Ascending aorta (tissue), 2 donors: Measurements from ENCODE around the gene ZFAND2B. TPM values are rescaled to one million over a fixed set of nuclear protein-coding genes. Genes with fewer than 3 reads are reported as not detected.
"Not testable (repeated sequence)": the region's sequence is repeated elsewhere in the genome, so short reads cannot be mapped to it uniquely, and the experiment has no call there.

Experiments
- DNase-seq, 2 donors: peaks; one replicate each; pipeline ENCODE4 v3.0.0-alpha.2; 2019; ENCODE audit warnings: low spot score in 2 of 2
- H3K27ac ChIP-seq, 2 donors: fragments of 200-600 bp; sonication (generic); one replicate each; pipeline ENCODE4 v1.5.1; 2016 to 2017; ENCODE audit warnings: mild to moderate bottlenecking in 1 of 2
- H3K27me3 ChIP-seq: fragments of 200-600 bp; sonication (generic); one replicate; pipeline ENCODE4 v1.5.1; 2017
- H3K36me3 ChIP-seq, 2 donors: fragments of 200-600 bp; sonication (generic); one replicate each; pipeline ENCODE4 v1.5.1; 2016
- H3K4me1 ChIP-seq, 2 donors: fragments of 200-600 bp; sonication (generic); one replicate each; pipeline ENCODE4 v1.5.1; 2016 to 2017; ENCODE audit warnings: mild to moderate bottlenecking in 1 of 2
- H3K4me3 ChIP-seq, 2 donors: fragments of 200-600 bp; sonication (generic); one replicate each; pipeline ENCODE4 v1.5.1; 2016 to 2017; ENCODE audit warnings: mild to moderate bottlenecking in 1 of 2
- H3K9me3 ChIP-seq, 2 donors: fragments of 200-600 bp; sonication (generic); one replicate each; pipeline ENCODE4 v1.5.1; 2016
- intact Hi-C: fragments of 100-400 bp; cut with DNase I; formaldehyde crosslinking; loops from one replicate; pipeline ENCODE4 v1.15.1; 2023
- total RNA-seq: library from RNA; depleted of rRNA; stranded (reverse); fragments of >200 nt; gene quantifications from one replicate; pipeline ENCODE4 v1.1.0, GENCODE V29; 2016
- TF ChIP-seq, protein P1 (sequence below), 3 experiments: fragments of 200-600 bp in 2 of 3; fragments of 450-650 bp in 1 of 3; sonication (generic) in 2 of 3; IDR thresholded peaks; one replicate each; pipeline ENCODE4 v1.5.1; 2016 to 2019; ENCODE audit warnings: antibody characterized with exemption in 3 of 3, mild to moderate bottlenecking in 1 of 3, moderate library complexity in 1 of 3

The ZFAND2B gene
- total RNA-seq, 1 donor from 2014 or later, result 225 TPM

DNA sequence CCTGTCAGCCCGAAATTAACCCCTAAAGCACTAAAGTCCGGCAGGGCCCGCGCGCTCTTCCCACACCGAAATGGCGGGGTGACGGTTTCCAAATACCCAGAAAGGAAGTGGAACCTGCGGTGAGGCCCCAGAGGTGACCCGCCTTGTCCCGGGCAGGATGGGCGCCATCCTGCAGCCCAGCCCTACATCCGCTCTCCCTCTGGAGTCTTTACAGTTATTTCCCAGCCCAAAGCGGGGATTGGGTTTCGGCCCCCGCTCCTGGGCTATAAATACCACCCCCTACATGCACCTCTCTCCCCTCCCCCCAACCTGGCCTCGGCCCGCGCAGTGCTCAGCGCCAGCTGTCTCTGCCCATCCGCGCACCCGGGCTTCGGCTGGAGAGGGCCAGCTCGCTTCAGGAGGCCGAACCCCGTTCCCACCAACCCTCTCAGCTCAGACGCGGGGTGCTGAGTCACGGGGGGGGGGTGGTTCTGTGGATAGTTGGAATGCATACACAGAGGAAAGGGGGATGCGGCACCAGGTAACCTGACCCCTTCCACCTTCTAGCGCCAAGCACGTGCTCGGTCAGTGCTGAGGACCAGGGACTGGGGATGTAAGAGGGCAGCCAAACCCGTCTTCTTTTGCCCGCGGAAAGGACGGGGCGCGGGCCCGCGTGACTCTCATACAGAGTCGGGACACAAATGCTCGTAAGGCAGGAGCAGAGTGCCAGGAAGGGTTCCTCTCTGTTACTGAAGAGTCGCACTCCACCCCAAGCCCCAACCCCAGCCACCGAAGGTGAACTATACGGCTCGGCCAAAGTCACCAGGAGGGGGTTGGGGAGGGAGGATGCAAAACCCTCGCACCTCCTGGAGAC lies 46.5 kb downstream of the ZFAND2B start, which contains the start of gene TUBA4B:
TSS of gene TUBA4B (plus strand) at position 344 of the 853 bp plus-strand sequence. CDS start at position 509, 165 bp downstream.
- Histone ChIP-seq H3K27me3 (no peaks in the 10 kb centered on the region), H3K9me3 (no peaks in the 10 kb centered on the region), H3K4me3 (peak within 1 kb of the TSS; percentile 70 to 73), H3K4me1 (peaks cover 24 to 47% of the 10 kb centered on the region in 2 donors), H3K36me3 (peaks cover 4 to 20% of the 10 kb centered on the region in 2 donors), H3K27ac (peak within 1 kb of the TSS; percentile 96 to 99)
- intact Hi-C loops, result loop anchor here (2.0 kb wide), 1 partner anchor 76 kb away; the partner anchor contains the start of gene CNPPD1
- TF ChIP-seq, protein P1, sequence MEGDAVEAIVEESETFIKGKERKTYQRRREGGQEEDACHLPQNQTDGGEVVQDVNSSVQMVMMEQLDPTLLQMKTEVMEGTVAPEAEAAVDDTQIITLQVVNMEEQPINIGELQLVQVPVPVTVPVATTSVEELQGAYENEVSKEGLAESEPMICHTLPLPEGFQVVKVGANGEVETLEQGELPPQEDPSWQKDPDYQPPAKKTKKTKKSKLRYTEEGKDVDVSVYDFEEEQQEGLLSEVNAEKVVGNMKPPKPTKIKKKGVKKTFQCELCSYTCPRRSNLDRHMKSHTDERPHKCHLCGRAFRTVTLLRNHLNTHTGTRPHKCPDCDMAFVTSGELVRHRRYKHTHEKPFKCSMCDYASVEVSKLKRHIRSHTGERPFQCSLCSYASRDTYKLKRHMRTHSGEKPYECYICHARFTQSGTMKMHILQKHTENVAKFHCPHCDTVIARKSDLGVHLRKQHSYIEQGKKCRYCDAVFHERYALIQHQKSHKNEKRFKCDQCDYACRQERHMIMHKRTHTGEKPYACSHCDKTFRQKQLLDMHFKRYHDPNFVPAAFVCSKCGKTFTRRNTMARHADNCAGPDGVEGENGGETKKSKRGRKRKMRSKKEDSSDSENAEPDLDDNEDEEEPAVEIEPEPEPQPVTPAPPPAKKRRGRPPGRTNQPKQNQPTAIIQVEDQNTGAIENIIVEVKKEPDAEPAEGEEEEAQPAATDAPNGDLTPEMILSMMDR (IDR thresholded peaks at IDR 0.05), result no peak
- DNase-seq, result peak; percentile 29 to 78

GRCh38 chr2:219253753-219254589 lies 47.4 kb downstream of the ZFAND2B start, which contains the start of gene TUBA4A:
TSS of gene TUBA4A (minus strand) at chr2:219253918. CDS start at chr2:219253858, 60 bp downstream.
- Histone ChIP-seq H3K4me1 (peaks cover 15 to 39% of the 10 kb centered on the region in 2 donors), H3K36me3 (peaks cover 0 to 16% of the 10 kb centered on the region in 2 donors)

DNA sequence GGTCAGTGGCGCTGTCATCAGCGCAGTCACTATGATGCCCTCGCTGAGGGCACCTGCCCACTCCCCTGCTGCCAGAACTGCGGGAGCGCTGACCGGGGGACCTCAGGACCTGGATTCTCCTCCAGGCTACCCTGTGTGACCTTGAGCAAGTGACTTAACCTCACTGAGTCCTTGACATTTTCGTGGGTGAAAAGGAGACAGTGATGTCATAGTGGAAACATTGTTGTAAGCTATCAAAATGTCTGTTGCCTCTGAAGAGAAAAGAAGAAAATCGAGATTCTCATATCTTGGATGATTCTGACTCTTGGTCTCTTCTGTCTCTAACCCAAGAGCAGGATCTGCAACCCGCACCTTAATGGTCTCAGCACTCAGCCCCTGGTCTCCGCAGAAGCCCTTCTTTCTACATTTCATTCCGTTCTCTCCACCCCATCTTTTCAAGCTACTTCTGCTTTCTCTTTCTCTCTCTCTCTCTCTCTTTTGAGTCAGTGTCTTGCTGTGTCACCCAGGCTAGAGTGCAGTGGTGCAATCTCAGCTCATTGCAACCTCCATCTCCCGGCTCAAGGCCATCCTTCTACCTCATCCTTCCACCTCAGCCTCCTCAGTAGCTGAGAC lies 48.1 kb downstream of the ZFAND2B start:
- peak overlapping the region; percentile 96 to 99 for H3K27ac ChIP-seq
- intact Hi-C loops, result loop anchor here (1.0 to 2.0 kb wide), 2 partner anchors 20 to 40 kb away; no protein-coding TSS in a partner anchor
- TF ChIP-seq, protein P1 (IDR thresholded peaks at IDR 0.05), result no peak
- peaks cover 0 to 16% of the 10 kb centered on the region in 2 donors for H3K36me3 ChIP-seq
- peaks cover 13 to 34% of the 10 kb centered on the region in 2 donors for H3K4me1 ChIP-seq
- H3K9me3 ChIP-seq, result no peaks in the 10 kb centered on the region
- H3K27me3 ChIP-seq, result no peaks in the 10 kb centered on the region
- peak overlapping the region; percentile 70 to 73 for H3K4me3 ChIP-seq
- DNase-seq, result no peak

More at GRCh38 chr2:219253753-219254589, 47.4 kb downstream of the ZFAND2B start, which contains the start of gene TUBA4A:
- TF ChIP-seq, protein P1 (IDR thresholded peaks at IDR 0.05), result peak in 1 of 3 experiments; percentile 8
- intact Hi-C loops, result loop anchor here (1.0 to 2.0 kb wide), 3 partner anchors 20 to 77 kb away; partner anchors contain the start of gene CNPPD1
- Histone ChIP-seq H3K27ac (peak within 1 kb of the TSS; percentile 96 to 99), H3K9me3 (no peaks in the 10 kb centered on the region), H3K27me3 (no peaks in the 10 kb centered on the region), H3K4me3 (peak within 1 kb of the TSS; percentile 70 to 73)
- DNase-seq, result peak; percentile 58 to 93

DNA sequence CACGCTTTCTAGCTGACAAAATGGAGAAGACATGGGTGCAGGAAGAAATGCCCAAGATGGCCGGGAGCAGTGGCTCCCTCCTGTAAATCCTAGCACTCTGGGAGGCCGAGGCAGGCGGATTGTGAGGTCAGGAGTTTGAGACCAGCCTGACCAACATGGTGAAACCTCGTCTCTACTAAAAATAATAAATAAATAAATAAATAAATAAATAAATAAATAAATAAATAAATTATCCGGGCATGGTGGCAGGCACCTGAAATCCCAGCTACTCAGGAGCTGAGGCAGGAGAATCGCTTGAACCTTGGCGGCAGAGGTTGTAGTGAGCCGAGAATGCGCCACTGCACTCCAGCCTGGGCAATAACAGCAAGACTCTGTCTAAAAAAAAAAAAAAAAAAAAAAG lies 52.4 kb downstream of the ZFAND2B start:
- intact Hi-C loops, H3K36me3 ChIP-seq, H3K27me3 ChIP-seq, H3K4me1 ChIP-seq, H3K27ac ChIP-seq, H3K9me3 ChIP-seq, DNase-seq, H3K4me3 ChIP-seq: not testable (repeated sequence)

Other genes with a start within 250 kb of the ZFAND2B start
- not detected for gene CDK5R2, start 247.1 kb upstream of the ZFAND2B start, total RNA-seq
- not detected for gene FEV, start 221.6 kb upstream of the ZFAND2B start, total RNA-seq
- gene CRYBA2, start 213.4 kb upstream of the ZFAND2B start, total RNA-seq, result not detected
- gene CFAP65, start 165.3 kb upstream of the ZFAND2B start, total RNA-seq, result not detected
- not detected for gene IHH, start 145.9 kb upstream of the ZFAND2B start, total RNA-seq
- 21.6 TPM for gene NHEJ1, start 46.0 kb upstream of the ZFAND2B start, total RNA-seq
- 14.2 TPM for gene SLC23A3, start 36.8 kb upstream of the ZFAND2B start, total RNA-seq
- gene CNPPD1, start 29.9 kb upstream of the ZFAND2B start, total RNA-seq, result 49.4 TPM
- gene RETREG2, start 28.5 kb upstream of the ZFAND2B start, total RNA-seq, result 83.5 TPM
- 17.9 TPM for gene ABCB6, start 12.2 kb downstream of the ZFAND2B start, total RNA-seq
- 135 TPM for gene ATG9A, start 22.9 kb downstream of the ZFAND2B start, total RNA-seq
- gene ANKZF1, start 23.0 kb downstream of the ZFAND2B start, total RNA-seq, result 53.1 TPM
- 1.8 TPM for gene GLB1L, start 38.7 kb downstream of the ZFAND2B start, total RNA-seq
- gene STK16, start 38.7 kb downstream of the ZFAND2B start, total RNA-seq, result 15.2 TPM
- gene TUBA4B, start 46.5 kb downstream of the ZFAND2B start, total RNA-seq, result not detected
- 71.1 TPM for gene TUBA4A, start 47.1 kb downstream of the ZFAND2B start, total RNA-seq
- gene DNAJB2, start 72.6 kb downstream of the ZFAND2B start, total RNA-seq, result 51.0 TPM
- gene PTPRN, start 102.6 kb downstream of the ZFAND2B start, total RNA-seq, result not detected
- gene RESP18, start 126.0 kb downstream of the ZFAND2B start, total RNA-seq, result not detected
- gene DNPEP, start 181.1 kb downstream of the ZFAND2B start, total RNA-seq, result 113 TPM
- gene DES, start 211.6 kb downstream of the ZFAND2B start, total RNA-seq, result 182 TPM
- 390 TPM for gene SPEG, start 228.1 kb downstream of the ZFAND2B start, total RNA-seq